ENCODE results near the gene BANF2.
A peak's percentile ranks its signal among the peaks of the same experiment; 100 is the strongest.
"Not testable (repeated sequence)": the region's sequence is repeated elsewhere in the genome, so short reads cannot be mapped to it uniquely, and the experiment has no call there.

The BANF2 gene

DNA sequence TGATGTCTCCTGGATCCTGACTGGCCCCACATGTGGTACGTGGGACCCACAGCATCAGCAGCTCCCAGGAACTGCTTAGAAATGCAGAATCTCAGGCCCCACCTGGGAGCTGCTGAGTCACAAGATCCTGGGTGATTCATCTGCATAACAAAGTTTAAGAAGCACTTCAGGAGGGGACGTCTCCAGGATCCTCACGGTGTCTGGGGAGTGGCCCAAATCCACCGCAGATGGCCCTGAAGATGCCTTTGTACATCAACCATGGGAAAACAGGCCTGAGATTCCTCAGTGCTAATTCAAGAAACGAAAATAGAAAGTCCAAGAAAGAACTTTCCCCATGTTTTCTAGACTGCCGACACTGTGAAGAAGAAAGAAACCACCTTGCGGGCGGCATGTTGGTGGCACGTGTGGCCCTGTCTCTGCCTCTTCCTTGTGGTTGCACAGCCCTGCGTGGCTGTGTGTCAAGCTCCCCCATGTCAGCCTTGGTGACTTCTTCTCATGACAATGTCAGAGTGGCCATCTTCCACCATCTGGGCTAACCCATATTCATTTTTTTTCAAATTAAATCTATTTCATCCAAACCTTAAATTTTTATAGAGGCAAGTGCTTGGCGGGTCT is 43.8 kb upstream of the BANF2 start:
- no peaks in the 10 kb centered on the region for H3K27me3 ChIP-seq
- no peak for TF ChIP-seq Cebpa-rat (IDR thresholded peaks at IDR 0.05)
- peaks cover 66% of the 10 kb centered on the region for H3K36me3 ChIP-seq
- H4K20me1 ChIP-seq, result peaks cover 8% of the 10 kb centered on the region
- H3K4me1 ChIP-seq, result peaks cover 71% of the 10 kb centered on the region
- H3K4me2 ChIP-seq, result no peak overlapping the region
- no peak overlapping the region for H3K4me3 ChIP-seq
- peak overlapping the region; percentile 38 for H3K27ac ChIP-seq
- peaks cover 20% of the 10 kb centered on the region for H3K9me3 ChIP-seq
- H3K9ac ChIP-seq, result no peak overlapping the region

DNA sequence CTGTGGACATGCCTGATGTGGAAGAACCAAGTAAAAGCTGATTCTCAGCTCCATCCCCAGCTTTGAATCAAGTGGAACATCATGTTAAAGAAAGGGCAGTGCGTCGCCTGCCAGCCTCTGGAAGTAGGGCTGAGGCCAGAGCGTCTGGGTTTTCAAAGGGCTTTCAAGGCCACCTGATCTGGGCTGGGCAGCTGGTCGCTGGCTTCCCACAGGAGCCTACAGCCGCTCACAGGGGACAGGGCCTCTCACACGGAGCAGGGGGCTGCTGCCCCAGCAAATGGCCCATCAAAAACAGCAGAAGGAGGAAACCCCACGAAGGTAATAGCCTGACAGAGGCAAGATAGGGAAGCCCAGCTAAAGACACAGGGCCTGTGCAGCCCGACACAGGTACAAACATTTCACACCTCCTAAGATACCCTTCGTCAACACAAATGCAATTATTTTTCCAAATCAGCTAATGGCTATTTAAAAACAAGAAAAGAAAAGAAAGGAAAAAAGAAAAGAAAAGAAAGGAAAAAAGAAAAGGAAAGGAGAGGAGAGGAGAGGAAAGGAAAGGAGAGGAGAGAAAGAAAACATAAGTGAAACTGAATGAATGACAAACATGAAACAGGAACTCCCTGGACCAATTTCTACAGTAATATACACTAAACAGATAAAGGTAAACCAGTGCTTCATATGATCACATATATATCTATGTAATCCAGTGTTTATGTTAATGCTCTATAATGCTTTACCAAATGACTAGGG is 42.5 kb upstream of the BANF2 start:
- Histone ChIP-seq H3K27ac (peak overlapping the region; percentile 51), H3K4me3 (no peak overlapping the region)
- TF ChIP-seq Cebpa-rat (IDR thresholded peaks at IDR 0.05), result no peak

DNA sequence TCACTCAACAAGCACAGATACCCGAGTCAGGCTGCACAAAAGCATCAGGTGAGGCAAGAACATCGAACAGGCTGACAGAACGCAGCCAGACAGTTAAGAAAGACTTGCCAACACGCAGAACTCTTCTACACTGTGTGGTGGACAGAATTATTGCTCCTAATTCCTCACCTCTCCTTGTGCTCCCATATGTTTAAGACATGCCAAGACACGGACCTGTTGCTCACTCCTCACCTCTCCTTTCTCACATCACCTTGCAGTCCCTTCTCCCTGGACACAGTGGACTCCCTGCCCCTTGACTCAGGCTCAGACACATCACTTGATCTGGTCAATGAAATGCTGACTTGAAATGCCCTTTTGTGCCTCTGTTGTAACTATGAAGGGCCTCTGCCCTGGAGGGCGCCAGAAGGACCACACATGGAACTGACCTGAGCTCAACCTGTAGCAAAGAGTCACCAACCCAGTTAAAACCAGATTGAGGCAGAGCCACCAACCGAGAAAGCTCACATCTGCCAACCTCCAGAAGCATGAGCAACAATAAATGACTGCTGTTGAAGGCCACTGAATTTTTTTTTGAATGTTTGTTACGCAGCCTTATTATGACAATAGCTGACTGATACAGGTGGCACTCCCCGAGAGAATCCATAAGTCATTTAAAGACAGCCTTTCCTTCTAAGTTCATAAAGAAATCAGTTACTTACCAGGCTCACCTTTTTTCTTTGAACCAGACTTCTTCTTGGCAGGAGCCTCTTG is 41.7 kb upstream of the BANF2 start:
- Histone ChIP-seq H3K9me3 (peaks cover 20% of the 10 kb centered on the region), H3K27ac (no peak overlapping the region), H3K4me2 (no peak overlapping the region), H3K36me3 (peaks cover 66% of the 10 kb centered on the region), H3K4me3 (no peak overlapping the region), H3K4me1 (peaks cover 71% of the 10 kb centered on the region), H3K9ac (no peak overlapping the region), H3K27me3 (no peaks in the 10 kb centered on the region), H4K20me1 (peaks cover 30% of the 10 kb centered on the region)
- no peak for TF ChIP-seq Cebpa-rat (IDR thresholded peaks at IDR 0.05)

More for the DNA sequence above, 42.5 kb upstream of the BANF2 start:
- no peak overlapping the region; the same call in 1 of the 2 replicates for H3K9ac ChIP-seq
- peaks cover 21% of the 10 kb centered on the region for H4K20me1 ChIP-seq
- no peak overlapping the region for H3K4me2 ChIP-seq
- peaks cover 20% of the 10 kb centered on the region for H3K9me3 ChIP-seq
- H3K4me1 ChIP-seq, result peaks cover 71% of the 10 kb centered on the region
- H3K27me3 ChIP-seq, result no peaks in the 10 kb centered on the region
- peaks cover 66% of the 10 kb centered on the region for H3K36me3 ChIP-seq

DNA sequence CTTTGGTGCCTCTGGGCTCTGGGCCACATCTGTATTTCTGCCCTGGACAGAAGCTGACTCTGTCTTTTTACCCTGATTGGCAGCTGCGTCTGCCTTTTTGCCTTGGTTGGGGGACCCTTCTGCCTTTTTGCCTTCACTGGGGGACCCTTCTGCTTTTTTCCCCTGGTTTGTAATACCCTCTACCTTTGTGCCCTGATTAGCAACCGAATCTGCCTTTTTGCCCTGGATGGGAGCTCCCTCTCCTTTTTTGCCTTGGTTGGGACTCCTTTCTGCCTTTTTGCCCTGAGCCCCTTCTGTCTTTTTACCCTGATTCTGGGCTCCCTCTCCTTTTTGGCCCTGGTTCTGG is 41.1 kb upstream of the BANF2 start:
- Histone ChIP-seq H3K4me2 (no peak overlapping the region), H3K4me1 (peaks cover 71% of the 10 kb centered on the region), H4K20me1 (peaks cover 35% of the 10 kb centered on the region), H3K27me3 (no peaks in the 10 kb centered on the region), H3K27ac (no peak overlapping the region), H3K9me3 (peaks cover 20% of the 10 kb centered on the region), H3K9ac (no peak overlapping the region), H3K4me3 (no peak overlapping the region), H3K36me3 (peaks cover 66% of the 10 kb centered on the region)
- no peak for TF ChIP-seq Cebpa-rat (IDR thresholded peaks at IDR 0.05)

DNA sequence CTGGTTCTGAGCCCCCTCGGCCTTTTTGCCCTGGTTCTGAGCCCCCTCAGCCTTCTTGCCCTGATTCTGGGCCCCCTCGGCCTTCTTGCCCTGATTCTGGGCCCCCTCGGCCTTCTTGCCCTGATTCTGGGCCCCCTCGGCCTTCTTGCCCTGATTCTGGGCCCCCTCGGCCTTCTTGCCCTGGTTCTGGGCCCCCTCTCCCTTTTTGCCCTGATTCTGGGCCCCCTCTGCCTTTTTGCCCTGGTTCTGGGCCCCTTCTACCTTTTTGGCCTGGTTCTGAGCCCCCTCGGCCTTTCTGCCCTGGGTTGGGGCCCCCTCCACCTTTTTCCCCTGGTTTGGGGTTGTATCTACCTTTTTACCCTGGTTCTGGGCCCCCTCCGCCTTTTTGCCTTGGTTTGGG is 40.4 kb upstream of the BANF2 start:
- not testable (repeated sequence) for H3K4me2 ChIP-seq, H3K27me3 ChIP-seq, H3K9ac ChIP-seq, H3K4me3 ChIP-seq
- peak overlapping the region; percentile 72; the same call in 1 of the 2 replicates for H3K27ac ChIP-seq
- peaks cover 61% of the 10 kb centered on the region for H3K36me3 ChIP-seq
- H3K4me1 ChIP-seq, result peaks cover 71% of the 10 kb centered on the region
- H3K9me3 ChIP-seq, result peaks cover 20% of the 10 kb centered on the region
- H4K20me1 ChIP-seq, result peaks cover 42% of the 10 kb centered on the region

DNA sequence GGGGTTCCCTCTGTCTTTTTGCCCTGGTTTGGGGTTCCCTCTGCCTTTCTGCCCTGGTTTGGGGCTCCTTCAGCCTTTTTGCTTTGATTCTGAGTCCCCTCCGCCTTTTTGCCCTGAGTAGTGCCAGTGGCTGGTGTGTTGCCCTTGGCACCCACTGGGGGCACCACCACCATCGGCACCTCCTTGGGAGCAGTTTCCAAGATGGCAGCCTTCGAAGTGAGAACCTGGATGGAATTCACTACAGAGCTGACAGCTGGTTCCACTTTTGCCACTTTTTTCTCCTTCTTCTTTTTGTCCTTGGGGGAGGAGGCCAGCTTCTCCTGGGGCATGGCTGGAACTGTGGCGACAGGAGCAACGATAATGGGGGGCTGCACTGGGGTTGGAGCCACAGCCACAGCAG is 40.0 kb upstream of the BANF2 start:
- H3K36me3 ChIP-seq, result peaks cover 57% of the 10 kb centered on the region
- no peak overlapping the region for H3K4me2 ChIP-seq
- H3K27me3 ChIP-seq, result no peaks in the 10 kb centered on the region
- peaks cover 46% of the 10 kb centered on the region for H4K20me1 ChIP-seq
- no peak overlapping the region for H3K9ac ChIP-seq
- peaks cover 20% of the 10 kb centered on the region for H3K9me3 ChIP-seq
- peak overlapping the region; percentile 72; the same call in 1 of the 2 replicates for H3K27ac ChIP-seq
- TF ChIP-seq Cebpa-rat (IDR thresholded peaks at IDR 0.05), result no peak
- no peak overlapping the region for H3K4me3 ChIP-seq
- peaks cover 71% of the 10 kb centered on the region for H3K4me1 ChIP-seq

DNA sequence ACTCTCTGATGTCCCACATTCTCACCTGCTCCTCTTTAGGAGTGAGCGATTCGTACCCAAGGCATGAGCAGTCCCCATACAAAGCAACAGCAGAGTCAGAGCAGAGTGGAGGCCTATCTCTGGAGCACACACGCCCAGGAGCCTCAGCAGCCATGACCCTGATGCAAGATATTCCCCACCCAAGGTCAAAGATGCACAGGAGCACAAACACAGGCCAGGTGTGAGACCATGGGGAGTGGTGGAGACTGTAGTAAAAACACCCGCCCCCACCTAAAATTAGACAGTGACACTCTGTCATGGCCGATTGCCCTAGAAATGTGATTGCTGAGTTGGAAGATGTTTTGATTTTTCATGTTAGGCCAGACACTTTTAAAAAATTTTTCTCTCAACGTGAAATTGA is 39.1 kb upstream of the BANF2 start:
- Histone ChIP-seq H4K20me1 (peaks cover 54% of the 10 kb centered on the region), H3K9ac (peak overlapping the region; percentile 21; the same call in 1 of the 2 replicates), H3K36me3 (peaks cover 49% of the 10 kb centered on the region), H3K4me1 (peaks cover 71% of the 10 kb centered on the region), H3K27ac (peak overlapping the region; percentile 72), H3K9me3 (peaks cover 20% of the 10 kb centered on the region), H3K4me3 (no peak overlapping the region), H3K27me3 (no peaks in the 10 kb centered on the region), H3K4me2 (peak overlapping the region; percentile 78)
- TF ChIP-seq Cebpa-rat (IDR thresholded peaks at IDR 0.05), result no peak

DNA sequence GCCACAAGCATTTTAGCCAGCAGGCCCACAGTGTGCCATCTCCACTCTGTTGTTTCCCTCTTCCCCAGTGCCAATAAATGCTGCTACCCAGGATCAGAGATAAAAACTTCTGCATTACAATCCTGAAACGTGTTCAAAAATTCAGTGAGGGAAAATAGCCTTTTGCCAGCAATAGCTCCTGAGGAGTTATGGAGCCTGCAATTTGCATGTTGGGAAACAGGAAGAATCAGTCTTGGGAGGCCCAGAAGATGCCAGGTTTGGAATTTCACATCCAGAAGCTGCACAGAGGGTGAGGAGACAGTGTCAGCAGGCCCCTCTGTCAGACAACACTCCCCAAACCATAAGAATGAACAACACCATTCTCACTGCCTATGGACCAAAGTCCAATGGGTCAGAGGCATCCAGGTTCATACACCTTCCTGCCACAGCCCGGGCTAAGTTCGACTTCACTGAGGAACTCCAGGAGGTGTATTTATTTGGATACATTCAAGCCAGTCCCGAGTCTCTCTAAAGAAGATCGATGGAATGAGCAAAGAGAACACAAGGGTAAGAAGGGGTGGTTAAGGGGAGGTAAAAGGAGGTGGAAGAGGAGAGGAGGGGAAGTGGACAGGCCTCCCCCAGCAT is 38.5 kb upstream of the BANF2 start:
- Histone ChIP-seq H3K4me3 (no peak overlapping the region; the same call in 1 of the 2 replicates), H3K27me3 (no peaks in the 10 kb centered on the region), H3K27ac (peak overlapping the region; percentile 72), H4K20me1 (peaks cover 60% of the 10 kb centered on the region), H3K9me3 (peaks cover 20% of the 10 kb centered on the region), H3K9ac (peak overlapping the region; percentile 21; the same call in 1 of the 2 replicates), H3K4me1 (peaks cover 72% of the 10 kb centered on the region), H3K4me2 (peak overlapping the region; percentile 78), H3K36me3 (peaks cover 43% of the 10 kb centered on the region)
- TF ChIP-seq Cebpa-rat (IDR thresholded peaks at IDR 0.05), result no peak

DNA sequence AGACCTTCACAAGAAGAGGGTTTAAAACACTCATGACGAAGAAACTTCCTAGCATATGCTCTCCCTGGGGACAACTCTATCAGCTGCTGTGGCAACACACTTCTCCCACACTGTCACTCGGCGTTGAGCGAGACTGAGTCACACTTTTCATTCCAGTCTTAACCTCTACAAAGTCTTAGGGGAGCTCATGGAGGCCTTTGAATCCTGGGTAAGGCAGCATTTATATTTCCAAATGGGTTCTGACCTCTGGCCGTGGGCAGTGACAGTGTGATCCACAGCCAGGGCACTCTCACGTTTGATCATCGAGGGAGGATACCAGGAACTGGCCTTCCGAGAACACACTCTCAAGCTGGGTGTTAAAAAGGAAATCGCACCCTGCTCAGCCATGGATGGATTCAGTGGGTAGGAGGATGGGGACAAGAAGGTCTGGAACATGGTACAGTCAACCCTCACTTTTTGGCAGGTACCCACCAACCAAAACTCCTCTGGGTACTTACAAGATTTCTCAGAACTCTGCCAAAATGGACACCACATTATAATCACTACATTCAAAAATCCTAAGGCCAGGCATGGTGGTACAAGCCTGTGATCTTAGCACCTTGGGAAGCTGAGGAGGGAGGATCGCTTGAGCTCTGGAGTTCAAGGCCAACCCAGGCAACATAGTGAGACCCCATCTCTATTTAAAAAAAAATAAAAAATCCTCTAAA is 37.3 kb upstream of the BANF2 start:
- Histone ChIP-seq H3K9me3 (peaks cover 20% of the 10 kb centered on the region), H3K4me3 (0 out of 2 replicates have a peak overlapping the region, but pooled peaks have one; percentile 6), H3K27me3 (no peaks in the 10 kb centered on the region), H3K4me2 (peak overlapping the region; percentile 78), H4K20me1 (peaks cover 64% of the 10 kb centered on the region), H3K27ac (peak overlapping the region; percentile 72), H3K9ac (peak overlapping the region; percentile 22), H3K36me3 (peaks cover 33% of the 10 kb centered on the region), H3K4me1 (peaks cover 76% of the 10 kb centered on the region)
- TF ChIP-seq Cebpa-rat (IDR thresholded peaks at IDR 0.05), result no peak

All from BLaER1 (cell line).